Posterior cingulate gyrus (tissue), 11 donors: ENCODE results near the gene SWI5.
A peak's percentile ranks its signal among the peaks of the same experiment; 100 is the strongest.
"Not testable (repeated sequence)": the region's sequence is repeated elsewhere in the genome, so short reads cannot be mapped to it uniquely, and the experiment has no call there.

ENCODE experiments used
- DNase-seq, 10 donors: peaks; one replicate each; pipeline versions ENCODE4 v3.0.0 to v3.0.0-alpha.2; 2020 to 2021; ENCODE audit warnings: mixed read lengths in 3 of 10
- intact Hi-C: fragments of 100-400 bp; cut with DNase I; formaldehyde crosslinking; loops from one replicate; pipeline ENCODE4 v1.15.1; 2023

The SWI5 gene

DNA sequence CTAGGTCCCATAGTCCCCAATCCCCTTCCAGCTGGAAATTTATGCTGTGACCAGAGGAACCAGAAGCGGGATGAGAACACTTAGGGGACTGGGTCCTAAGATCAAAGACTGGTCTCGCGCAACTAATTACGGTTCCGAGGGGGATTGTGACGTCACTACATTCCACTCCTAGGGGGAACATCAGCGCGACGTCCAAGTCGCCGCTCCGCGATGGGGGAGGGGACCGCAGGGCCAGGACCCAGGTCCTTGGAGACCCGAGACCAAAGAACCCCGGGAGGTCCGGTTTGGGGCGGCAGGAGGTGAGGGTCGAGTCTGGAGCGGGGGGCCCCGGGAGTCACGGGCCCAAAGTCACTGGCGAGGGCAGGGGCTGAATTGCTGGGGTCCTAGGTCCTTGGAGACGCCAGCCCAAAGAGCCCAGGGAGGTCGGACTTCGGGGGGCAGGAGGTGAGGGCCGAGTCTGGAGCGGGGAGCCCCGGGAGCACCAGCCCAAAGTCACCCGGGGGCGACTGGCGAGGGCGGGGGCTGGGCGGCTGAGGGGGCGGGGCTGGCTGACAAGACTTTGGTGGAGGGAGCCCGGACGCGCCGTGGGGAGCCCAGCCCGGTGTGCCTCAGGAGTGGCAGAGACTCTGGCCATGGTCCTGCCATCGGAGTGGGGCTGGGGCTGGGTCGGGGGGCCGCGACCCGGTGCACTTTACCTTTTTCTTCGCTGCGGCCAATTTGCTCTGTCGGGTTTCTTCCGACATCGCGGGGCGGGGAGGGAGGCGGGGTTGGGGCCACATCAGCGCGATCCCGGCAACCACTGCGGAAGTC is 673 bp upstream of the SWI5 start, which contains the start of gene GOLGA2:
Gene GOLGA2, minus strand, starts transcription at position 810 of the 810 bp plus-strand sequence. Its CDS starts 31 bp downstream, at position 779.
- DNase-seq: peak in 1 of 10 donors; percentile 68
- intact Hi-C loops: no loop called here

DNA sequence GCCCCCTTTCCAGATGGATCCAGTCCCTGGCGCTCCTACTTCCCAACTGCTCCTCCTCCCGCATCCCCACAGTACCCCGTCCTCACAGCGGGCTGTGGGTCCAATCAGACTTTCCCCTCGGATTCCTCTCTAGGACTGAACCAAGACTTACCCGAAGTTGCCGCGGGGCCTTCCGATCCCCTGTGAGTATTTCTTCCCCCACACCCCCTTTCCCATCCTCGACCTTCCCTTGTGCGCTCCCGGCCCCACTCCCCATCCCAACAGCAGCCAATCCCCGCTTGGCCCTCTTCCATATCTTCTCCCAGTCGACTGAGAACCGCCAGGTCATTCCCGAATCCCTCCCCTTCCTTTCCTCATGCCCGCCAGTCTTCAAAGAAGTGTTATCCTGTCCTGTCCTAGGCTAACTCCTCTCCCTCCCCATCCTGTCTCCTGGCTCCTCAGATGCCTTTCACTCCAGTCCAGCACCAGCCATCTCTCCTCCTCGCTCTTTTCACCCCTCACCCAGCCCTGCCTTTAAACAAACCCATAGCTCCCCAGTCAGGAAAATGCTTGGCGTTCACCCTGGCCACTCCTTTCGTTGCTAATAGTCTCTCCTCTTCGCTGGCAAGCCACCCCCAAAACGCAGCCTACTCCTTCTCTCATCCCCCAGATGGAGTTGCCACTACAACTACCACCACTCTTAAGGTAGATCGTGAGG is 646 bp downstream of the SWI5 start:
- DNase-seq: peak in 2 of 10 donors; percentile 79 to 89
- intact Hi-C loops: no loop called here

DNA sequence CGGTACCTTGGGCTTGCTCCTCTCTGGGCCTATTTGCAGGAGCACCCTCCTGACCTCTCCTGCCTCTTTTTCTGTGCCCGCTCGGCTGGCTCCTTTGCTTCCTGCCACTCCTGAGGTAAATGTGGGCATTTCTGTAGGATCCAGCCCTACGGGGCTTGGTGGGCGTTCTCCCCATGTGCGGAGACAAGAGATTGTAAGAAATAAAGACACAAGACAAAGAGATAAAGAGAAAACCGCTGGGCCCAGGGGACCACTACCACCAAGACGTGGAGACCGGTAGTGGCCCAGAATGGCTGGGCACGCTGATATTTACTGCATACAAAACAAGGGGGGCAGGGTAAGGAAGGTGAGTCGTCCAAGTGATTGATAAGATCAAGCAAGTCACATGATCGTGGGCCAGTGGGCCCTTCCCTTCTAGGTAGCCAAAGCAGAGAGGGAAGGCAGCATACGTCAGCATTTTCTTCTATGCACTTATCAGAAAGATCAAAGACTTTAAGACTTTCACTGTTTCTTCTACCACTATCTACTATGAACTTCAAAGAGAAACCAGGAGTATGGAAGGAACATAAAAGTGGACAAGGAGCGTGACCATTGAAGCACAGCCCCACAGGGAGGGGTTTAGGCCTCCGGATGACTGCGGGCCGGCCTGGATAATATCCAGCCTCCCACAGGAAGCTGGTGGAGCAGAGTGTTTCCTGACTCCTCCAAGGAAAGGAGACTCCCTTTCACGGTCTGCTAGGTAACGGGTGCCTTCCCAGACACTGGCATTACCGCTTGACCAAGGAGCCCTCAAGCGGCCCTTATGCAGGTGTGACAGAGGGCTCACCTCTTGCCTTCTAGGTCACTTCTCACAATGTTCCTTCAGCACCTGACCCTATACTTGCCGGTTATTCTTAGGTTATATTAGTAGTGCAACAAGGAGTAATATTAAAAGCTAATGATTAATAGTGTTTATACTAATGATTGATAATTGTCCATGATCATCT is 3.3 kb downstream of the SWI5 start:
- intact Hi-C loops, DNase-seq: not testable (repeated sequence)

DNA sequence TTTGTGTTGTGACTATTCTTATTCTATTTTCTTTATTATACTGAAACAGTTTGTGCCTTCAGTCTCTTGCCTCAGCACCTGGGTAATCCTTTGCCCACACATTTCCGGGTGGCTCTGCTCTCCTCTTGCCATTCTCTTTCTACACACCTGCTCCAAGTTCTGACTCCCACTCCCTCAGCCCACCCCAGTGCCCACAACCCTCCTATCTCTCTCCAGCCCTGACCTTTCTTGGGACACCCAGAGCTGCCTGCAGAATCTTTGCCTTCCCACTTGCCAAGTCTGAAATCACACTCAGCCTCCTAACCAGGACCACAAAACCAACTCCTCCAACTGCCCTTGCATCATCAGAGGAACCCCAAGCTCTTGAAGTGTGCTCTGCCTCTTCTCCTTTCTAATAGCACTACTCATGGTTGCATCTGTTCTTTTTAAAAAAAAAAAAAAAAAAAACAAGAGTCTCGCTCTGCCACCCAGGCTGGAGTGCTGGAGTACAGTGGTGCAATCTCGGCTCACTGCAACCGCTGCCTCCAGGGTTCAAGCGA is 4.1 kb downstream of the SWI5 start:
- DNase-seq: no peak
- intact Hi-C loops: no loop called here

- intact Hi-C loops: no loop called here
- no peak for DNase-seq
These were observed 6.4 kb downstream of the SWI5 start for GRCh38 chr9:128282500-128282899.

DNA sequence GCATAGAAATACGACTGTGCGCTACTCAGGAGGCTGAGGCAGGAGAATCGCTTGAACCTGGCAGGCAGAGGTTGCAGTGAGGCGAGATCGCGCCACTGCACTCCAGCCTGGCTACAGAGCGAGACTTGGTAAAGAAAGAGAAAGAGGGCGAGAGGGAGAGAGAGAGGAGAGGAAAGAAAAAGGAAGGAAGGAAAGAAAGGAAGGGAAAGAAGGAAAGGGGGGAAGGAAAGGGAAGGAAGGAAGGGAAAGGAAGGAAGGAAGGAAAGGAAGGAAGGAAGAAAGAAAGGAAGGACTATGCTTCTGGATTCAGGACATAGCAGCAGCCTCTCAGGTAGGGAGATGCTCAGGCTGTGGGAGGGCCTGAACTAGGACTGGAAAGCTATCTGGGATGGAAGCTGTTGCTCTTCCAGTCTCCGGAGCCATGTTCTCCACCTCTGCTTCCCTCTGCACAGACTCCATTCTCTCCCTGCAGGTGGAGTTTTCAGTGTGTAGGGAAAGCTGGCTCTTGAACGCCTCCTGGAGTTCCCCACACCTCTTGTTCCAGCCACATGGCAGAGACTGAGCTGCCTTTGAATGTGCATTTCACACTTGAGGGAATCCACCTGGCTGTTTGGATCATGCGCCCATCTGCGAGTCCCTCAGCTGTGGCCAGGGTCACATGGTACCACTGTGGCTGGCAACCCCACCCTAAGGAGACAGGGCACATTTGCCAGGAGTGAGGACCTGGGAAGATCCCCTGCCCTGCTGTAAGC is 9.1 kb downstream of the SWI5 start:
- no peak for DNase-seq
- intact Hi-C loops: no loop called here

- peak; percentile 64 to 97 (median 80) for DNase-seq
These were observed 10.4 kb downstream of the SWI5 start for GRCh38 chr9:128286440-128286839.

GRCh38 chr9:128288273-128289004 is 12.4 kb downstream of the SWI5 start:
- intact Hi-C loops: no loop called here
- DNase-seq: peak in 1 of 10 donors; percentile 59

More at GRCh38 chr9:128286440-128286839, 10.4 kb downstream of the SWI5 start:
- intact Hi-C loops: no loop called here

DNA sequence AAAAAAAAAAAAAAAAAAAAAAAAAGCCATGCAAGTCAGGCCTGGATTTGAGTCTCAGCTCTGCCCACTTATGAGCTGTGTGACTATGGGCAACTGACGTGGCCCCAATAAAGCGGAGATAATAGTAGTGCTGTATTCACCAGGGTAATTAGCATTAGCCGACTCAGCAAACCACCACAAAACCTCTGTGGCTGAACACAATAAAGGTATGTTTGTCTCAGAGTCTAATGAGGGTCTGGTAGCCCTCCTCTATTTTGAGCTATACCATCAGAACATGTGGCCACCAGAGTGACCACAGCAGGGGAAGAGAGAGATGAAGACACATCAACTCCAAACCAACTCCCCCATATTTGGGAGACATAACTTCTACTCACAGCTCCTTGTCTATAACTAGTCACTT is 15.9 kb downstream of the SWI5 start:
- DNase-seq: no peak

DNA sequence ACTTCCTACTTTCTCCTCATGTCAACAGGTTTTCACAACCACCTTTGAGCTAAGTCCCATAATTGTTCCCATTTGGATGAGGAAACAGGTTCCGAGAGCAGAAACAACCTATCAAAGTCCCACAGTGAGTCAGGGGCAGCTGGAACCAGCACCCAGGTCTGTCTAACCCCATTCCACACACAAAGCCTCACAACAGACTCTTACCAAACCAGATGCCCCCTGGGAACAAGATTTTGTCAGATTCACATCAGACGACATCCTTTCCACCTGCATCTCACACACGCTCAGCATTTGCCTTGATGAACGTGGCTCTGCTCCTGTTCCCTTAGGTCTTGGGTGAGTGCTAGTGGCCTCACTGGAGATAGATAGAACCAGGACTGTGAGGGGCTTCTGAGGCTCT is 17.0 kb downstream of the SWI5 start:
- DNase-seq: no peak
- intact Hi-C loops: no loop called here

More for the DNA sequence above, 15.9 kb downstream of the SWI5 start:
- intact Hi-C loops: no loop called here

DNA sequence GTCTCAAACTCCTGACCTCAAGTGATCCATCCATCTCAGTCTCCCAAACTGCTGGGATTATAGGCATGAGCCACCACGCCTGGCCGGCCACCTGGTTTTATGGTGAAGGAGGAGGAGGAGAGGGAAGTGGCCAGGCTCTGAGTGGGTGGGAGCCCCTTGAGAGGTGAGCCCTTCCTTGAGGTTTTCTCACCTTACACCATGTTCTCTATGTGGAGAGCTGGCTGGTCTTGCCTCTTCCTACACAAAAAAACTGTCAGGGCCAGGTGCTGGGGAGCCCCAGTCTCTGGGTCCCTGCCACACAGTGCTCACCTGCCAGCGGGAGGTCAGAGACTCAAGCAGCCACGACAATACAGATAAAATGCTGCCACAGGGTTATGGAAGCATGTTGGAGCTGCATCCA is 18.1 kb downstream of the SWI5 start:
- no peak for DNase-seq
- intact Hi-C loops: no loop called here

DNA sequence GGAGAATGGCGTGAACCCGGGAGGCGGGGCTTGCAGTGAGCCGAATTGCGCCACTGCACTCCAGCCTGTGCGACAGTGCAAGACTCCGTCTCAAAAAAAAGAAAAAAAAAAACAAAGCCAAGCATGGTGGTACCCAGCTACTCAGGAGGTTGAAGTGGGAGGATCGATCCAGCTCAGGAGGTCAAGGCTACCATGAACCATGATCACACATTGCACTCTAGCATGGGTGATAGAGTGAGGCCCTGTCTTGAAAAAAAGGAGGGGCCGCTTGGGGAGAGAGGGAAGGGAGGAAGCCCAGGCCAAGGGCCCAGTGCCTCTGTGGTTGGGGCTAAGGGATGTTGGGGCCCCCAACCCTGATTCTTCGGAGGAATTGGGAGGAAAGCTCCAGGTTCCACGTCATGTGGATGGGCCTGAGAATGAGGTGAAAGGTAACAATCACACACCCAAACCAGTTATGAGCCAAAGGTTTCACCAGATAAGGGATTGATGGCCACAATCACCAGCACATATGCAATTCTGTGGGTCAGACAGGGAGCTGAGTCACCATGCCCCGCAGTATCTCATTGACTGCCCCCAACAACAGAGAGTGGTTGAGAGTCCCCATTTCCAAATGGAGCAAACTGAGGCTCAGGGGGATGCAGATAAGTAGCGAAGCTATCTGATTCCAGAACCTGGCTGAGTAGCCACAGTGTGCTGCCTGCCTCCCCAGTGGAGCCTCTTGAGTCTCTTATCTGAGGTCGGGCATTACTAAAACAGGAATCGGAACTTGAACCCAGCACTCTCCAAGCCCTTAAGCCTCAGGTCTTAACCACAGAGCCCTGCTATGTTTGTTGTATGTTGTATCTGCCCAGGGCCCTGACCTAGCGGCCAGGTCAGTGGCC is 20.5 kb downstream of the SWI5 start:
- DNase-seq: no peak
- intact Hi-C loops: loop anchor here (5.0 kb wide), 1 partner anchor 116 kb away; no protein-coding TSS in a partner anchor

DNA sequence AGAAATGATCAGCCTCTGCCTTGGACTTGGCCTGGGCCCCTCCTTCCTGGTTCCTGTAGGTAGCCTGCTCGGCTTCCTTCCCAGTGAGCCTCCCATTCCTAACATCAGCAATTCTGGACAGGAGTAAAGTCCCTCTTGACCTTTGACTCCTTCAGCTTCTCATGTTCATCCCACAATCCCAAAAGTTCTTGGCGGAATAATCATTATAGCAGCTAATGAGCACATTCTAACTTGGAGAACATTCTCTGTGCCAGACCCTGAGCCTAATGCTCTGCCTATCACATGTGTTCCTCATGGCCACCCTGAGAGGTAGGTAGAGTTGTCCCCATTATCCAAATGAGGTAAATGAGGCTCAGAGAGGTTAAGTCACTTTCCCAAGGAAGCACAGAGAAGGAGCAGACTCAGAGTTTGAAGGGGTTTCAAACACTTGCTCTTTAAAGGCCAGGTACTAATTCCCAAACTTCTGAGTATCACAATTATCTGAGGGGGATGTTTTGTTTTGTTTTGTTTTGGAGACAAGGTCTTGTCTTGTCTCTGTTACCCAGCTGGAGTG is 21.2 kb downstream of the SWI5 start:
- no peak for DNase-seq
- intact Hi-C loops: loop anchor here (5.0 kb wide), 1 partner anchor 115 kb away; no protein-coding TSS in a partner anchor

- DNase-seq: no peak
- intact Hi-C loops: loop anchor here (5.0 kb wide), 1 partner anchor 113 kb away; no protein-coding TSS in a partner anchor
These were observed 22.7 kb downstream of the SWI5 start for GRCh38 chr9:128298535-128299482.

- no peak for DNase-seq
These were observed 28.3 kb downstream of the SWI5 start for GRCh38 chr9:128304136-128304970.

More at GRCh38 chr9:128304136-128304970, 28.3 kb downstream of the SWI5 start:
- intact Hi-C loops: no loop called here
